GM10266 (cell line): ENCODE measurements around the gene ETDC.
"Not testable (repeated sequence)": the region's sequence is repeated elsewhere in the genome, so short reads cannot be mapped to it uniquely, and the experiment has no call there.

Experiments
- DNase-seq: peaks from one replicate; pipeline ENCODE4 v3.0.0; 2012; ENCODE audit errors: extremely low spot score
- TF ChIP-seq, protein P1 (sequence below): IDR thresholded peaks from 2 replicates; pipeline ENCODE4 v1.5.1; 2012; ENCODE audit warnings: mild to moderate bottlenecking, low read depth; ENCODE audit not compliant: control insufficient read depth, insufficient read depth; ENCODE audit errors: missing control alignments

ETDC gene

DNA sequence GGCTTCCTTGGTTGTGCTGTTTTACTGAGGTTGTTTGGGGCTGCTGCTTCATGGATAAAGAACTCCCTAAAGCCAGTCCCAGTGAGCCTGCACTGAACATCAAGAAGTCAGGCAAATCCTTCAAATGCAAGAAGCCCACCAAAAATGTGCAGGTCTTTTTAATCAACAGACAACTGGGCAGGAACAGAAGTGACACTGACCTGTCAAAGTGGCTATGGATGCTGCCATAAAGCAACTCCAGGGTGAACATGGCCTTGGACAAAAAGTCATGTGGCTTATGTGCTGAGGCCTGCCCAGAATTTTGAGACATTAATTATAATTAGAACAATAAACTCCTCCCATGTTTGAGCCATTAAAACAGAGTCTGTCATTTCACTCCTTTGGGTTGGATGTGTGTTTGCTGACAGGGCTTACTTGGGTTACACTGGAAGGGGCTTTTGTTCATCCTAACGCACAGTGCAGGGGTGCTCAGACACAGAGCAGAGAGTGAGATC lies at the start of gene ETDC:
TSS of gene ETDC (plus strand) at position 51 of the 494 bp plus-strand sequence. CDS start at position 51, 0 bp downstream.
- no peak for DNase-seq
- TF ChIP-seq, protein P1, sequence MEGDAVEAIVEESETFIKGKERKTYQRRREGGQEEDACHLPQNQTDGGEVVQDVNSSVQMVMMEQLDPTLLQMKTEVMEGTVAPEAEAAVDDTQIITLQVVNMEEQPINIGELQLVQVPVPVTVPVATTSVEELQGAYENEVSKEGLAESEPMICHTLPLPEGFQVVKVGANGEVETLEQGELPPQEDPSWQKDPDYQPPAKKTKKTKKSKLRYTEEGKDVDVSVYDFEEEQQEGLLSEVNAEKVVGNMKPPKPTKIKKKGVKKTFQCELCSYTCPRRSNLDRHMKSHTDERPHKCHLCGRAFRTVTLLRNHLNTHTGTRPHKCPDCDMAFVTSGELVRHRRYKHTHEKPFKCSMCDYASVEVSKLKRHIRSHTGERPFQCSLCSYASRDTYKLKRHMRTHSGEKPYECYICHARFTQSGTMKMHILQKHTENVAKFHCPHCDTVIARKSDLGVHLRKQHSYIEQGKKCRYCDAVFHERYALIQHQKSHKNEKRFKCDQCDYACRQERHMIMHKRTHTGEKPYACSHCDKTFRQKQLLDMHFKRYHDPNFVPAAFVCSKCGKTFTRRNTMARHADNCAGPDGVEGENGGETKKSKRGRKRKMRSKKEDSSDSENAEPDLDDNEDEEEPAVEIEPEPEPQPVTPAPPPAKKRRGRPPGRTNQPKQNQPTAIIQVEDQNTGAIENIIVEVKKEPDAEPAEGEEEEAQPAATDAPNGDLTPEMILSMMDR = no peak

DNA sequence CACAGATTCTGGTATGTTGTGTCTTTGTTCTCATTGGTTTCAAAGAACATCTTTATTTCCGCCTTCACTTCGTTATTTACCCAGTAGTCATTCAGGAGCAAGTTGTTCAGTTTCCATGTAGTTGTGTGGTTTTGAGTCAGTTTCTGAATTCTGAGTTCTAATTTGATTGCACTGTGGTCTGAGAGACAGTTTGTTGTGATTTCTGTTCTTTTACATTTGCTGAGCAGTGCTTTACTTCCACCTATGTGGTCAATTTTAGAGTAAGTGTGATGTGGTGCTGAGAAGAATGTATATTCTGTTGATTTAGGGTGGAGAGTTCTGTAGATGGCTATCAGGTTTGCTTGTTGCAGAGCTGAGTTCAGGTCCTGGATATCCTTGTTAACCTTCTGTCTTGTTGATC lies 48.3 kb upstream of the ETDC start:
- not testable (repeated sequence) for DNase-seq

DNA sequence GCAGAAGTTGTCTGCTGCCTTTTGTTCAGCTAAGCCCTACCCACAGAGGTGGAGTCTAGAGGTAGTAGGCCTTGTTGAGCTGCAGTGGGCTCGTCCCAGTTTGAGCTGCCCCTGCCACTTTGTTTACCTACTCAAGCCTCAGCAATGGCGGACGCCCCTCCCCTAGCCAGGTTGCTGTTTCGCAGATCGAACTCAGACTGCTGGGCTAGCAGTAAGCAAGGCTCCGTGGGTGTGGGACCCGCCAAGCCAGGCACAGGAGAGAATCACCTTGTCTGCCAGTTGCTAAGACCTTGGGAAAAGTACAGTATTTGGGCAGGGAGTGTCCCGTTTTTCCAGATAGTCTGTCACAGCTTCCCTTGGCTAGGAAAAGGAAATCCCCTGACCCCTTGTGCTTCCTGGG lies 45.9 kb upstream of the ETDC start:
- DNase-seq = not testable (repeated sequence)

DNA sequence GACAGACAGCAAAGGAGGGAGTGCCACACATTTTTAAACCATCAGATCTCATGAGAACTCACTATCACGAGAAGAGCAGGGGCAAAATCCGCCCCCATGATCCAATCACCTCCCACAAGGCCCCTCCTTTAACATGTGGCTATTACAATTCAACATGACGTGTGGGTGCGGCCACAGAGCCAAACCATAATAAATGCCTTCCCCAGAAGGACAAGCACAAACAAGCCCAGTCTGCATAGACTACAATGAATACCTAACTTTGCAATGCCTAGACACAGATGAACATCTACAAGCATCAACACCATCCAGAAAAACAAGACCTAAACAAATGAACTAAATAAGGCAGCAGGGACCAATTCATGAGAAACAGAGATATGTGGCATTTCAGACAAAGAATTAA lies 45.1 kb upstream of the ETDC start:
- no peak for DNase-seq
- TF ChIP-seq, protein P1 = no peak

DNA sequence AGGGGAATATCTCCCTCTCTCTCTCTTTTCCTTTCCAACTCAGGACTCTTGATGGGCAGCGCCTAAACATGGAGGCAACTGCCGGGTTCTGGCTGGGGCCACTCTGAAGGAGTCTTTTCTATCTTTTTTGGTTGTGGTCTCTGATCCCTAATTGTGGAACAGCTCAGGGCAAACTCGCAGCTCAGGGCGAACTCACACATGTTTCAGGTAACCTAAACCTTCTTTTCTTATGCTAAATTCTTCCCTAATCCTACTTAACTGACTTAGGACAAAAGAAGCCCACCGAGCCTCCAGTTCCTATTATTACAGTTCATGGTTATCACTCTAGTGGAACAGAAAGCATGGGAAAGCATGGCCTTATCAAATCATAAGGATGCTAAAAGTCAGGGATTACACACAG lies 36.1 kb upstream of the ETDC start:
- TF ChIP-seq, protein P1 = no peak
- no peak for DNase-seq

DNA sequence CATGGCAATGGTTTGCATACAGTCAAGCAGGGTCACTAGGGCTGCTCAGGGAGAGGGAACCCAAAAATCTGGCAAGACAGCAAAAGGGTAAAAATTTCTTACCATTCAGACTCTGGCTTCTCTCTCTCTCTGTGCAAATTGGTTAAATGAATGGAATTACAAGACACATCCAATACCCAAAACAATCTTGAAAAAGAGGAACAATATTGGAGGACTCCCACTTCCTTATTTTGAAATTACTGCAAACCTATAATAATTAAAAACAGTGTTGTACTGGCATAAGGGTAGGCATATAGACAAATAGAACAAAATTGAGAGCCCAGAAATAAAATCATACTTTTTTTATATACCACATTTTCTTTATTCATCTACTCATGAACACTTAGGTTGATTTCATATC lies 33.3 kb upstream of the ETDC start:
- TF ChIP-seq, protein P1 = no peak
- no peak for DNase-seq

DNA sequence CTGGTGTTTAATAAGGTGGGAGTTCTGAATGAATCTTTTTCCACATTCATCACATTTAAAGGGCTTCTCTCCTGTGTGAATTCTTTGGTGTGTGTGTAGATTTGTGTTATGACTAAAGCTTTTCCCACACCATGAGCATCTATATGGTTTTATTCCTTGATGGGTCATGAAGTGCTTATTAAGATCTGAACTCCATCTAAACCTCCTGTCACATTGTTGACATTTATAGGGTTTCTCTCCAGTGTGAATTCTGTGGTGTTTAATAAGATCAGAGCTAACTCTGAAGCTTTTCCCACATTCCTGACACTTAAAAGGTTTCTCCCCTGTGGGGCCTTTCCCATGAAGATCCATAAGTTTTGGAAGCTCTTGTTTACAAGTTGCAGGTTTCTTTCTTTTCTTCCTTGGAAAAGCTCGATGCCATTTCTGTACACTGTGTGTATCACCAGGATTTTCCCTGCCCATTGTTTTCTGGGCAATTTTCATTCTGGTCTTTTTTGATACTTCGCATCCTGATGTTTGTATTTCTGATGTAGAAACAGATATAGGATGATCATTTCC lies 21.9 kb upstream of the ETDC start:
- TF ChIP-seq, protein P1 = no peak
- no peak for DNase-seq

DNA sequence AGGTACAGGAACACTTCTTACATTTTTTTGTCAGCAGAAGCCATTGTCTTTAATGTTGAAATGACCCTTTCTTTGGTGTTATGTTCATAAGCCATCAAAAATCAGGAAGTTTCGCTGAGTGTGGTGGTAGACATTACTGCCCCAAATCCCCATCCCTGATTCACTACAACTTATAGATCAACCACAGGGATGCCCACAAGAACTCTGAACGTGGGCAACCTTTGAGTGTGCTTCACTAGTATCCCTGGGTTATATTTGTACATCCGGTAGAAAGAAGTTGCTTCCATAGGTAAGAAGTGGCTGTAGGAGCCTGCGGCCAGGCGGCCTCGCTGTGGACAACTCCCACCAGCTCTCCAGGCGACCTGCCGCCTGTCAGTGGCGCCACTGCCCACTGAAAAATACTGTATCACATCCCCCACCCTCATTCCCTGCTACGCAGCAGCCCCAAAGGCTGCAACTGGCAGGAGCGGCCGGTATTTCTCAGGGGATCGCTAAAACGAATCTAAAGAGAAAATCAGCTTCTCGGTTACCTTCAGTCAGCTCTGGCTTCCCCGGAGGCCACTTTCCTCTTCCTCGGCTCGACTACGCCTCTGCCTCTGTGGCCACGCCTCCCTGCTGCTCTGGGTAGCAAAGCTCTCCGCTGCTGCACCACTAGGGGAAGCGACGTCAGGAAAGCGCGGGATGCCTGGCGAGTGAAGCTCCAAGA lies 13.9 kb upstream of the ETDC start:
- TF ChIP-seq, protein P1 = peak; percentile 21
- peak; percentile 43 for DNase-seq
